GM12874 (cell line): ENCODE data around the gene TSPOAP1.

ENCODE experiments used
- TF ChIP-seq, protein P1 (sequence below): IDR thresholded peaks from 2 replicates; pipeline ENCODE4 v1.5.1; 2011; ENCODE audit warnings: low read depth, mild to moderate bottlenecking, control low read depth, low read length, moderate library complexity; ENCODE audit not compliant: insufficient read depth

Gene TSPOAP1

DNA sequence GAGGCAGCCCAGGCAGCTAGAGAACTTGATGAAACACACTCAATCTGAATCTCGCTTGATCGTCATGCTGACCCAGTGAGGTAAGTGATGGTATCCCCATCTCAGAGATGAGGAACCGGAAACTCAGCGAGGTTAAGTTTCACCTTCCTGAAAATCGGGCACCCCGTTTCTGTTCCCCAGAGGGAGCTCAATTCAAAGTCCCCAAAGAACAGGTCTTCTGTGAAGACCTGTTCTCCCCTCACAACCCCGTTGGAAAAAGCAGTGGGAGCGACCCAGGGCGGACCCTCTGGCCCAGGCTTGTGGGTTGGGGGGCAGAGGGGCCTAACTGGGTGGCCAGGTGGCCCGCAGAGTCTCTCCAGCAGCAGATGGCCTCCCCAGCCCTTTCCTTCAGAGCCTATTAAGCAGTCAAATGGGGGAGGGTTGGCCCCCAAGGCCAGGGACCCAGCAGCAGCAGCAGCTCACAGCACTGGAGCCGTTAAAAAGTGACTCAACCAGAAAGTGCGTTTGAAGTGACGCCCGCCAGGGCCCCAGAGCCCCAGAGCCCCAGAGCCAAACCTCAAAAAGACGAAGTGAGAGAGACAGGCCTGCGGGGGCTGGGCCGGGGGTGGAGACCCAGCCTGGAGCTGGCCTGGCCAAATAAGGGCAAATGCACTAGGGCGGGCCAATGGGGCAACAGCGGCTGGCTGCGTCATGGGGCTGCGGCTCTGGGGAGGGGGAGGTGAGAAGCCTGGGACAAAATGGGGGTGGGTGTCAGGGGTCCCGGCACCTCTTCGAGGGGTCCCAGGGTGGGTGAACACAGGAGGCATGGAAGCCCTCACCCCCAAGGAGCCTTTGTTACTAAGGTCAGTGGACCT is 9.2 kb upstream of the TSPOAP1 start:
- TF ChIP-seq, protein P1, sequence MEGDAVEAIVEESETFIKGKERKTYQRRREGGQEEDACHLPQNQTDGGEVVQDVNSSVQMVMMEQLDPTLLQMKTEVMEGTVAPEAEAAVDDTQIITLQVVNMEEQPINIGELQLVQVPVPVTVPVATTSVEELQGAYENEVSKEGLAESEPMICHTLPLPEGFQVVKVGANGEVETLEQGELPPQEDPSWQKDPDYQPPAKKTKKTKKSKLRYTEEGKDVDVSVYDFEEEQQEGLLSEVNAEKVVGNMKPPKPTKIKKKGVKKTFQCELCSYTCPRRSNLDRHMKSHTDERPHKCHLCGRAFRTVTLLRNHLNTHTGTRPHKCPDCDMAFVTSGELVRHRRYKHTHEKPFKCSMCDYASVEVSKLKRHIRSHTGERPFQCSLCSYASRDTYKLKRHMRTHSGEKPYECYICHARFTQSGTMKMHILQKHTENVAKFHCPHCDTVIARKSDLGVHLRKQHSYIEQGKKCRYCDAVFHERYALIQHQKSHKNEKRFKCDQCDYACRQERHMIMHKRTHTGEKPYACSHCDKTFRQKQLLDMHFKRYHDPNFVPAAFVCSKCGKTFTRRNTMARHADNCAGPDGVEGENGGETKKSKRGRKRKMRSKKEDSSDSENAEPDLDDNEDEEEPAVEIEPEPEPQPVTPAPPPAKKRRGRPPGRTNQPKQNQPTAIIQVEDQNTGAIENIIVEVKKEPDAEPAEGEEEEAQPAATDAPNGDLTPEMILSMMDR, result no peak

DNA sequence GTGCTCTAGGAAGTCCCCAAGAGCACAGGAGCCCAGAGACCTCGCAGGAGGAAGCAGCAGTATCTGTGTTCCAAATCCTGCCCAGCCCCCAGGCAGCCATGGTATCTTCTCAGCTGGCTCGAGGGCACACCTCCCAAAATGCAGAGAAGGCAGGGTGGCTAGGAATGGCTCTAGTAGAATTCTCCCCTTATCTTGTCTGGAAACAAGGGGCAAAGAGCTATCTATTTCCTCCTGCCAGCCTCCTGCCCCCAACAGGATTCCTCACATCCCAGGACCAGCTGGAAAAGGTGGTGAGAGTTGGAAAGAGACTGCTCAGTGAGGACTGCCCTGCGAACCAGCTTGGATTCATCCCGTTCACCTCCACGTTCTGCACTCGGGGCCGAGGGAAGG is 8.6 kb upstream of the TSPOAP1 start:
- TF ChIP-seq, protein P1, result no peak

DNA sequence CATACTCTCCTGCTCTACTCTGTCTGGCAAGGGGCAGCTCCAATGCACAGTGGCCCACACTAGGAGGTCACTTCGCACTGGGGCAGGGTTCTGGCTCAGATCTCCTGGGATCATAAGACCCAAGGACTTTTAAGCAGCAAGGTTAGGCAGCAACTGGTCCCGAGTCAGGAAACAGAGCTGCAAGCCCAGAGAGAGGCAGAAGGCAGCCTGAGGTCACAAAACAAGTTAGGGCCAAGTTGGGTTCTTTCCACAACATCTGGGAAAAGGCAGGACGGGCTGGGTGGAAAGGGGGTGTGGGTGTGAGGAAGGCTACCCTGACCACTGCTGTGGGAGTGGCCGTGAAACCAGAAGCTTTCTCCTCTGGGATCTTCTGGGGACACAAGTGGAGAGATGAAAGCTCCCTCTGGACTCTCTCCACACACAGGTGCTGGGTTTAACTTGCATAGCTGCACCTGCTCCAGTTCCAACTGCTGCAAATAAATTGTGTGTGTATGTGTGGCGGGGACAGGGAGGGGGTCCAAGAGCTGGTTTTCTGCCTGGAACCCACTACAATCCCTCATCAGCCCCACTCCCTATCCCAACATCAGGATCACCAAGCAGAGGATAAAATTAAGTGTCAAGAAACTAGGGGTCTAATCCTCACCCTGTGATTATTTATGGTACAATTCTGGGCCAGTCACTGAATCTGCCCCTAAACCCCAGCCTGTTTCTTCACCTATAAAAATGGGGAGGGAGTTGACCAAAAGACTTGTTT is 8.0 kb upstream of the TSPOAP1 start:
- TF ChIP-seq, protein P1, result no peak

DNA sequence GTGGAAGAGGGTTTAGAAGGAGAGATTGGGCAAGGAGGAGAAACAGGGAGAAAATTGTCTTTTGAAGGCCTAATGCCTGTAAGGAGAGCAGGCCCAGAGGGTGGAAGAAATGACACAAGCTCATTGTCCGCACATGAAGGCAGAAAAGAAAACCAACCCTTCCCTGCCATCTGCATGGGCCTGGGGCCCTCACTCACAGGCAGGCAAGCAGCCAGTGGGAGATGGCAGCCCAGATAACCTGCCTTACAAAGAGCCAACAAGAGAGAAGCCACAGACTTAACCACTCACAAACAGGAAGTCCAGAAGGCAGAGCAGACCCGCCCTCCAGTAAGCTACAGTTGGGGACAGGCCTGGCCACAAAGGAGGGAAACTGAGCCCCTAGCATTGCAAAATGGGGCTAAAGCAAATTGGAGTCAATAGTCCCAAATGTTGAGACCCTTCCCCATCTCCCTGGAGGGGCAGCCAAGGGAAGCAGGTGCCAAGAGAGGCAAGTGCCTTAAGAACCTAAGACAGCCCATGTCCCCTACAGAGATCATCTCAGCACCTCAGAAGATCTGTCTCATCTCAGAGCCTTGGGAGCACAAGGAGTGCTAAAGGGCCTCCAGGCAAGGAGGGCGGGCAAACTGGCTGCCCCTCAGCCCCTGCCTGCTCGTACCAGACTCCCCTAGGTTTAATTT is 7.3 kb upstream of the TSPOAP1 start:
- TF ChIP-seq, protein P1, result no peak

DNA sequence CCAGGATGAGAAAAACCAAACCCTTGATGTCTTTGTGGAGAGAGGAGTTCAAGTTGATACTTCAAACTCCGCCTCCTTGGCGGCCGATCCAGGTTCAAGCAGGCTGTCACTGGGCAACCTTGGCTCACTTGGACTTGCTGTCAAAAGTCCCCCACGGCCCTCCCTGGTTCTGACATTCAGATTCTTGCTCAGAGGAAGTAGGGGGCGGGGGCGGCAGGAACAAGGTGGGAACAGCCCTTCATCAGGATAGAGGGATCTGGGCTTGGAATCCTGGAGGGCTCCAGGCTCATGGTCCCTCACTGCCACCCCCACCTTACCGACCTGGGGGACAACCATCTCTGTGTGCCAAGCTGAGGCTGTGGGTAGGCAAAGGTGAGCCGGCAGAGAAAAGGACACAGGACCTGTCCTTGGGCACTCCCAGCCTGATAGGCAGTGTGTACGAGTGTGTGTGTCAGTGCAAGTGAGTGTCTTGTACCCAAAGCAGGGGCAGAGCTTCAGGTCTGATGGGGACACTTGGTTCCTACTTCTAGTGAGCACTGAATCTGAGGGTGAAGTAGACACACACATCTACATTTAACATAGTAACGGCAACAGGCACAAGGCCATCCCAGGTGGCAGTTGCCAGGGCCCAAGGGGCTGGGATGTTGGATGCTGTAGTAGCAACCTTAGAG is 6.6 kb upstream of the TSPOAP1 start:
- TF ChIP-seq, protein P1, result no peak

DNA sequence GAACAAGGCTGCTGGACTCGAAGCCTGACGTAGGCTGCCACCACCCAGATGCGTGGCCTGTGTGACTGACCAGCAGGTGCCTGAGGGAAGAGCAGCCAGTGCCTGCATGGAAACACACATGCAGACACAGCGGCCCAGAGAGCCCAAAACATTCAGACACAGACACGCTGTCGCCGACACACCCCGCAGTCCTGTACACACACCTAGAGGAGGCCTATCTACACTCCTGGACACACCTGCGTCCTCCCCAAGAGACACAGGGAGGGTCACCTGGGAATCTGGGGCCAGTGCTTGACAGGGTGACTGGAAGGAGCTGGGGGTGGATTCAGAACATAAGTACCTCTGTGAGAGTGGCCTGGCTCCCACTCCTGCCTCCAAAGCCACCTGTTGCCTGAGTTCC is 6.1 kb upstream of the TSPOAP1 start:
- TF ChIP-seq, protein P1, result no peak
